Tibial nerve (tissue), 4 donors: ENCODE results near the gene EYS. TPM values are rescaled to one million over a fixed set of nuclear protein-coding genes. Genes with fewer than 3 reads are reported as not detected.

Experiments used
- DNase-seq, 2 donors: peaks; one replicate each; pipeline ENCODE4 v3.0.0-alpha.2; 2019; ENCODE audit warnings: low spot score in 2 of 2
- H3K27ac ChIP-seq, 4 donors: fragments of 200-600 bp; sonication (generic) in 3 of 4; one replicate each; pipeline ENCODE4 v1.5.1; 2017 to 2019; ENCODE audit warnings: mild to moderate bottlenecking in 1 of 4
- H3K27me3 ChIP-seq, 2 donors: fragments of 200-600 bp; sonication (generic) in 1 of 2; one replicate each; pipeline versions ENCODE4 v1.5.1 to v1.6.0; 2017 to 2019
- H3K36me3 ChIP-seq, 3 donors: fragments of 200-600 bp; sonication (generic); one replicate each; pipeline ENCODE4 v1.5.1; 2018 to 2019
- H3K4me1 ChIP-seq, 4 donors: fragments of 200-600 bp; sonication (generic) in 3 of 4; one replicate each; pipeline ENCODE4 v1.5.1; 2017 to 2019
- H3K4me3 ChIP-seq, 4 donors: fragments of 200-600 bp; sonication (generic) in 3 of 4; one replicate each; pipeline ENCODE4 v1.5.1; 2017 to 2019; ENCODE audit warnings: mild to moderate bottlenecking in 1 of 4, moderate library complexity in 1 of 4
- H3K9me3 ChIP-seq, 4 donors: fragments of 200-600 bp; sonication (generic) in 3 of 4; one replicate each; pipeline ENCODE4 v1.5.1; 2017 to 2019
- CTCF ChIP-seq, 5 experiments: fragments of 200-600 bp in 3 of 5; fragments of 450-650 bp in 2 of 5; sonication (generic) in 3 of 5; IDR thresholded peaks; one replicate each; pipeline ENCODE4 v1.5.1; 2016 to 2019; ENCODE audit warnings: antibody characterized with exemption in 5 of 5, mild to moderate bottlenecking in 3 of 5, moderate library complexity in 2 of 5
- EP300 ChIP-seq, 2 donors: sonication (generic); formaldehyde crosslinking; IDR thresholded peaks; one replicate each; pipeline ENCODE4 v1.6.1; 2017; ENCODE audit warnings: antibody characterized with exemption in 2 of 2, mild to moderate bottlenecking in 1 of 2
- POLR2A ChIP-seq, 2 donors: fragments of 450-650 bp; IDR thresholded peaks; one replicate each; pipeline ENCODE4 v1.6.1; 2017; ENCODE audit warnings: antibody characterized with exemption in 2 of 2, mild to moderate bottlenecking in 2 of 2, moderate library complexity in 2 of 2
- WGBS, 2 donors: methylation state at CpG; one replicate each; pipeline ENCODE4 v1.1.5; 2018; 5-methylcytosine and 5-hydroxymethylcytosine counted together
- total RNA-seq, 4 donors: library from RNA; depleted of rRNA; stranded (reverse); fragments of >200 nt; gene quantifications; one replicate each; pipeline ENCODE4 v1.1.0, GENCODE V29; 2016

EYS gene
- total RNA-seq, 4 donors from 2014 or later, result under 0.01 to 4.5 (median 0.39) TPM; not detected in 1

- Histone ChIP-seq H3K27ac (no peak overlapping the region), H3K4me1 (no peaks in the 10 kb centered on the region), H3K27me3 (no peaks in the 10 kb centered on the region), H3K9me3 (no peaks in the 10 kb centered on the region), H3K4me3 (no peak overlapping the region), H3K36me3 (no peaks in the 10 kb centered on the region)
- no peak for DNase-seq
- 61 to 63% methylated on average over 2 of the region's 2 CpGs for WGBS, 2 donors
- TF ChIP-seq CTCF (IDR thresholded peaks at IDR 0.05), result no peak
- no peak for TF ChIP-seq EP300 (IDR thresholded peaks at IDR 0.05)
- no peak for TF ChIP-seq POLR2A (IDR thresholded peaks at IDR 0.05)
Measured at GRCh38 chr6:64807785-64808184, 899.2 kb downstream of the EYS start.

GRCh38 chr6:64803470-64804166 lies 903.4 kb downstream of the EYS start:
- no peak for DNase-seq
- Histone ChIP-seq H3K27ac (no peak overlapping the region), H3K4me1 (no peaks in the 10 kb centered on the region), H3K36me3 (no peaks in the 10 kb centered on the region), H3K27me3 (no peaks in the 10 kb centered on the region), H3K4me3 (no peak overlapping the region), H3K9me3 (peaks cover 0 to 3% (median 0%) of the 10 kb centered on the region in 4 donors)
- TF ChIP-seq EP300 (IDR thresholded peaks at IDR 0.05), result no peak
- no peak for TF ChIP-seq CTCF (IDR thresholded peaks at IDR 0.05)
- TF ChIP-seq POLR2A (IDR thresholded peaks at IDR 0.05), result no peak
- 89 to 91% methylated on average over 9 of the region's 9 CpGs for WGBS, 2 donors

GRCh38 chr6:64792534-64792933 lies 914.5 kb downstream of the EYS start:
- Histone ChIP-seq H3K9me3 (no peaks in the 10 kb centered on the region), H3K4me3 (no peak overlapping the region), H3K36me3 (no peaks in the 10 kb centered on the region), H3K27me3 (no peaks in the 10 kb centered on the region), H3K4me1 (no peaks in the 10 kb centered on the region), H3K27ac (no peak overlapping the region)
- no peak for DNase-seq
- WGBS, 2 donors, result 70 to 74% methylated on average over 4 of the region's 4 CpGs
- TF ChIP-seq POLR2A (IDR thresholded peaks at IDR 0.05), result no peak
- no peak for TF ChIP-seq EP300 (IDR thresholded peaks at IDR 0.05)
- no peak for TF ChIP-seq CTCF (IDR thresholded peaks at IDR 0.05)

GRCh38 chr6:64789476-64789875 lies 917.5 kb downstream of the EYS start:
- no peaks in the 10 kb centered on the region for H3K36me3 ChIP-seq
- no peak for DNase-seq
- H3K4me1 ChIP-seq, result no peaks in the 10 kb centered on the region
- WGBS, 2 donors, result 67 to 74% methylated on average over 3 of the region's 3 CpGs
- no peak overlapping the region for H3K4me3 ChIP-seq
- H3K9me3 ChIP-seq, result no peaks in the 10 kb centered on the region
- no peaks in the 10 kb centered on the region for H3K27me3 ChIP-seq
- TF ChIP-seq EP300 (IDR thresholded peaks at IDR 0.05), result no peak
- no peak for TF ChIP-seq CTCF (IDR thresholded peaks at IDR 0.05)
- TF ChIP-seq POLR2A (IDR thresholded peaks at IDR 0.05), result no peak
- H3K27ac ChIP-seq, result no peak overlapping the region

- H3K9me3 ChIP-seq, result no peaks in the 10 kb centered on the region
- H3K4me1 ChIP-seq, result no peaks in the 10 kb centered on the region
- 33 to 44% methylated on average over 2 of the region's 2 CpGs for WGBS, 2 donors
- TF ChIP-seq POLR2A (IDR thresholded peaks at IDR 0.05) (no peak), CTCF (IDR thresholded peaks at IDR 0.05) (no peak), EP300 (IDR thresholded peaks at IDR 0.05) (no peak)
- no peak for DNase-seq
- no peaks in the 10 kb centered on the region for H3K36me3 ChIP-seq
- H3K27ac ChIP-seq, result no peak overlapping the region
- no peak overlapping the region for H3K4me3 ChIP-seq
- no peaks in the 10 kb centered on the region for H3K27me3 ChIP-seq
Measured at GRCh38 chr6:64786736-64787135, 920.3 kb downstream of the EYS start.
